ENCODE measurements around the gene CTCFL. TPM values are rescaled to one million over a fixed set of nuclear protein-coding genes. Genes with fewer than 3 reads are reported as not detected.

The CTCFL gene
- total and polyA plus RNA-seq, 2 of the 13 experiments (the other 11 are each of a cell fraction or from before 2014, with no cell fraction given) = 0.04 TPM; not detected in 1

DNA sequence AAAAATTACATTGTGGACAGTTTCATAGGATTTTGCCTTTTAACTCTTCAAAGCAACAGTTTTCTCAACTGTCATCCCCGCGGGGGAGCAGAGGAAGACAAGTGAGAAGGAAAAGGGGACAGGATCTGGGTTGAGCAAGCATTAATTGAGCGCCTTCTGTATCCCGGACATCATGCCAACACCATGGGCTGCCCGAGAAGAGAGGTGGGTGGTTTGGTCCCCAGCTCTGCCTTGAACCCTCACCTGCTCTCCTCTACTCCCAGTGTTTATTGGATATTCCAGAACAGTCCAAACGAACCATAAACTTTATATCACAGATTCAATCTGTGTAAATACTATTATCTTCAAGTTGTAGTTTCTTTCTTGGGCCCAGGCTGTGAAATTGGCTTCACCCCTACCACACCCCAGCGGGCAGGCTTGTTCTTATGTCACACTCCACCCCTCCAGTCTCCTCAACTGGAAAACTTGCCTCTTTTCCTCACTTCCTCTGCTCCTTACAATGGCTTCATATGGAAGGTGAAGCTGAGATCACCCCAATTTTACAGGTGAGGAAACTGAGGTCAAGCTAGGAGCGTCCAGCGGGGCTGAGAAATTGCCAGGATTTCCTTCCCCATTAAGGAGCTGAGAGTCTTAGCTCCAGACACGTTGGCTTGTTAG is 42.0 kb upstream of the CTCFL start:
- H3K36me3 ChIP-seq (replicated peaks in 1 of 2; ENCODE audit: control insufficient read depth in 1 of 2, insufficient read depth in 2 of 2, low read length in 2 of 2) = peaks cover 0 to 22% of the 10 kb centered on the region in 2 experiments; a peak in 2 of 5 replicates
- WGBS (ENCODE audit: low lambda C conversion rate) = 88% methylated on average over 10 of the region's 10 CpGs
- ChIA-PET POLR2A (interaction anchor here (1.3 to 12.9 kb wide), 6 partner anchors 7 to 39 kb away, joined by 3 to 96 read pairs (median 18); partner anchors contain the start of gene PCK1), CTCF (ENCODE audit: low intra/inter-chr PET ratio, low total read pairs) (no interaction called here)
- in situ Hi-C loops (cut with HindIII; ENCODE audit: extremely low pct_ligation_motif_present, low pct_unique_long_range_greater_than_20kb) = no loop called here
- DNase-seq (ENCODE audit: low spot score) = no peak
- no peak for FAIRE-seq
- H2AFZ ChIP-seq (ENCODE audit: low read length) = no peak overlapping the region
- peaks cover 0 to 4% of the 10 kb centered on the region in 2 experiments; a peak in 3 of 5 replicates for H3K27me3 ChIP-seq (ENCODE audit: control insufficient read depth in 1 of 2, insufficient read depth in 2 of 2, low read length in 2 of 2)
- intact Hi-C loops (cut with micrococcal nuclease; ENCODE audit: unreplicated experiment) = no loop called here
- peak overlapping the region; percentile 52 for H3K27ac ChIP-seq (ENCODE audit: extremely low read length, insufficient read depth, low read length)
- no peak overlapping the region for H3K4me3 ChIP-seq (replicated peaks in 1 of 3; ENCODE audit: insufficient read depth in 1 of 3, low read depth in 2 of 3, low read length in 3 of 3)
- peaks cover 85% of the 10 kb centered on the region for H3K4me1 ChIP-seq (ENCODE audit: insufficient read depth, low read length)
- peaks cover 5% of the 10 kb centered on the region for H3K79me2 ChIP-seq (ENCODE audit: insufficient read depth, low read length)
- no peaks in the 10 kb centered on the region; the same call in 1 of the 2 replicates for H4K20me1 ChIP-seq (ENCODE audit: insufficient read depth, low read length)
- ATAC-seq = no peak
- no peaks in the 10 kb centered on the region for H3K9me3 ChIP-seq (ENCODE audit: low read length)
- BruUV-seq (replicated peaks) = no TSS peak
- H3K4me2 ChIP-seq (ENCODE audit: low read depth, low read length) = no peak overlapping the region
- no peak overlapping the region for H3K9ac ChIP-seq (ENCODE audit: insufficient read depth, low read depth, low read length)
- TF ChIP-seq MZF1 (CRISPR knock-in tag; IDR thresholded peaks at IDR 0.05; ENCODE audit: borderline replicate concordance) (no peak), REXO4 (CRISPR knock-in tag; IDR thresholded peaks at IDR 0.05; ENCODE audit: borderline replicate concordance) (no peak), AGO1 (IDR thresholded peaks at IDR 0.05; ENCODE audit: low read depth, low read length, poor library complexity, severe bottlenecking) (no peak), ZNF724P (CRISPR knock-in tag; IDR thresholded peaks at IDR 0.05; ENCODE audit: borderline replicate concordance) (0 out of 2 replicates have a peak, but pooled peaks have one; percentile 32), KDM4B (CRISPR knock-in tag; IDR thresholded peaks at IDR 0.05) (no peak), SRF (IDR thresholded peaks at IDR 0.05; ENCODE audit: low read depth, low read length) (no peak)
- TF ChIP-seq, protein P1, sequence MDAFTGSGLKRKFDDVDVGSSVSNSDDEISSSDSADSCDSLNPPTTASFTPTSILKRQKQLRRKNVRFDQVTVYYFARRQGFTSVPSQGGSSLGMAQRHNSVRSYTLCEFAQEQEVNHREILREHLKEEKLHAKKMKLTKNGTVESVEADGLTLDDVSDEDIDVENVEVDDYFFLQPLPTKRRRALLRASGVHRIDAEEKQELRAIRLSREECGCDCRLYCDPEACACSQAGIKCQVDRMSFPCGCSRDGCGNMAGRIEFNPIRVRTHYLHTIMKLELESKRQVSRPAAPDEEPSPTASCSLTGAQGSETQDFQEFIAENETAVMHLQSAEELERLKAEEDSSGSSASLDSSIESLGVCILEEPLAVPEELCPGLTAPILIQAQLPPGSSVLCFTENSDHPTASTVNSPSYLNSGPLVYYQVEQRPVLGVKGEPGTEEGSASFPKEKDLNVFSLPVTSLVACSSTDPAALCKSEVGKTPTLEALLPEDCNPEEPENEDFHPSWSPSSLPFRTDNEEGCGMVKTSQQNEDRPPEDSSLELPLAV (CRISPR knock-in tag; conservative IDR thresholded peaks at IDR 0.05; ENCODE audit: low read depth) = no peak
- TF ChIP-seq, protein P2, sequence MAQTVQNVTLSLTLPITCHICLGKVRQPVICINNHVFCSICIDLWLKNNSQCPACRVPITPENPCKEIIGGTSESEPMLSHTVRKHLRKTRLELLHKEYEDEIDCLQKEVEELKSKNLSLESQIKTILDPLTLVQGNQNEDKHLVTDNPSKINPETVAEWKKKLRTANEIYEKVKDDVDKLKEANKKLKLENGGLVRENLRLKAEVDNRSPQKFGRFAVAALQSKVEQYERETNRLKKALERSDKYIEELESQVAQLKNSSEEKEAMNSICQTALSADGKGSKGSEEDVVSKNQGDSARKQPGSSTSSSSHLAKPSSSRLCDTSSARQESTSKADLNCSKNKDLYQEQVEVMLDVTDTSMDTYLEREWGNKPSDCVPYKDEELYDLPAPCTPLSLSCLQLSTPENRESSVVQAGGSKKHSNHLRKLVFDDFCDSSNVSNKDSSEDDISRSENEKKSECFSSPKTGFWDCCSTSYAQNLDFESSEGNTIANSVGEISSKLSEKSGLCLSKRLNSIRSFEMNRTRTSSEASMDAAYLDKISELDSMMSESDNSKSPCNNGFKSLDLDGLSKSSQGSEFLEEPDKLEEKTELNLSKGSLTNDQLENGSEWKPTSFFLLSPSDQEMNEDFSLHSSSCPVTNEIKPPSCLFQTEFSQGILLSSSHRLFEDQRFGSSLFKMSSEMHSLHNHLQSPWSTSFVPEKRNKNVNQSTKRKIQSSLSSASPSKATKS (CRISPR knock-in tag; IDR thresholded peaks at IDR 0.05) = no peak
- TF ChIP-seq, protein P3, sequence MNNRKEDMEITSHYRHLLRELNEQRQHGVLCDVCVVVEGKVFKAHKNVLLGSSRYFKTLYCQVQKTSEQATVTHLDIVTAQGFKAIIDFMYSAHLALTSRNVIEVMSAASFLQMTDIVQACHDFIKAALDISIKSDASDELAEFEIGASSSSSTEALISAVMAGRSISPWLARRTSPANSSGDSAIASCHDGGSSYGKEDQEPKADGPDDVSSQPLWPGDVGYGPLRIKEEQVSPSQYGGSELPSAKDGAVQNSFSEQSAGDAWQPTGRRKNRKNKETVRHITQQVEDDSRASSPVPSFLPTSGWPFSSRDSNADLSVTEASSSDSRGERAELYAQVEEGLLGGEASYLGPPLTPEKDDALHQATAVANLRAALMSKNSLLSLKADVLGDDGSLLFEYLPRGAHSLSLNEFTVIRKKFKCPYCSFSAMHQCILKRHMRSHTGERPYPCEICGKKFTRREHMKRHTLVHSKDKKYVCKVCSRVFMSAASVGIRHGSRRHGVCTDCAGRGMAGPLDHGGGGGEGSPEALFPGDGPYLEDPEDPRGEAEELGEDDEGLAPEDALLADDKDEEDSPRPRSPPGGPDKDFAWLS (CRISPR knock-in tag; IDR thresholded peaks at IDR 0.05; ENCODE audit: borderline replicate concordance) = no peak
- TF ChIP-seq, protein P4, sequence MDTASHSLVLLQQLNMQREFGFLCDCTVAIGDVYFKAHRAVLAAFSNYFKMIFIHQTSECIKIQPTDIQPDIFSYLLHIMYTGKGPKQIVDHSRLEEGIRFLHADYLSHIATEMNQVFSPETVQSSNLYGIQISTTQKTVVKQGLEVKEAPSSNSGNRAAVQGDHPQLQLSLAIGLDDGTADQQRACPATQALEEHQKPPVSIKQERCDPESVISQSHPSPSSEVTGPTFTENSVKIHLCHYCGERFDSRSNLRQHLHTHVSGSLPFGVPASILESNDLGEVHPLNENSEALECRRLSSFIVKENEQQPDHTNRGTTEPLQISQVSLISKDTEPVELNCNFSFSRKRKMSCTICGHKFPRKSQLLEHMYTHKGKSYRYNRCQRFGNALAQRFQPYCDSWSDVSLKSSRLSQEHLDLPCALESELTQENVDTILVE (CRISPR knock-in tag; IDR thresholded peaks at IDR 0.05) = no peak
- TF ChIP-seq, protein P5, sequence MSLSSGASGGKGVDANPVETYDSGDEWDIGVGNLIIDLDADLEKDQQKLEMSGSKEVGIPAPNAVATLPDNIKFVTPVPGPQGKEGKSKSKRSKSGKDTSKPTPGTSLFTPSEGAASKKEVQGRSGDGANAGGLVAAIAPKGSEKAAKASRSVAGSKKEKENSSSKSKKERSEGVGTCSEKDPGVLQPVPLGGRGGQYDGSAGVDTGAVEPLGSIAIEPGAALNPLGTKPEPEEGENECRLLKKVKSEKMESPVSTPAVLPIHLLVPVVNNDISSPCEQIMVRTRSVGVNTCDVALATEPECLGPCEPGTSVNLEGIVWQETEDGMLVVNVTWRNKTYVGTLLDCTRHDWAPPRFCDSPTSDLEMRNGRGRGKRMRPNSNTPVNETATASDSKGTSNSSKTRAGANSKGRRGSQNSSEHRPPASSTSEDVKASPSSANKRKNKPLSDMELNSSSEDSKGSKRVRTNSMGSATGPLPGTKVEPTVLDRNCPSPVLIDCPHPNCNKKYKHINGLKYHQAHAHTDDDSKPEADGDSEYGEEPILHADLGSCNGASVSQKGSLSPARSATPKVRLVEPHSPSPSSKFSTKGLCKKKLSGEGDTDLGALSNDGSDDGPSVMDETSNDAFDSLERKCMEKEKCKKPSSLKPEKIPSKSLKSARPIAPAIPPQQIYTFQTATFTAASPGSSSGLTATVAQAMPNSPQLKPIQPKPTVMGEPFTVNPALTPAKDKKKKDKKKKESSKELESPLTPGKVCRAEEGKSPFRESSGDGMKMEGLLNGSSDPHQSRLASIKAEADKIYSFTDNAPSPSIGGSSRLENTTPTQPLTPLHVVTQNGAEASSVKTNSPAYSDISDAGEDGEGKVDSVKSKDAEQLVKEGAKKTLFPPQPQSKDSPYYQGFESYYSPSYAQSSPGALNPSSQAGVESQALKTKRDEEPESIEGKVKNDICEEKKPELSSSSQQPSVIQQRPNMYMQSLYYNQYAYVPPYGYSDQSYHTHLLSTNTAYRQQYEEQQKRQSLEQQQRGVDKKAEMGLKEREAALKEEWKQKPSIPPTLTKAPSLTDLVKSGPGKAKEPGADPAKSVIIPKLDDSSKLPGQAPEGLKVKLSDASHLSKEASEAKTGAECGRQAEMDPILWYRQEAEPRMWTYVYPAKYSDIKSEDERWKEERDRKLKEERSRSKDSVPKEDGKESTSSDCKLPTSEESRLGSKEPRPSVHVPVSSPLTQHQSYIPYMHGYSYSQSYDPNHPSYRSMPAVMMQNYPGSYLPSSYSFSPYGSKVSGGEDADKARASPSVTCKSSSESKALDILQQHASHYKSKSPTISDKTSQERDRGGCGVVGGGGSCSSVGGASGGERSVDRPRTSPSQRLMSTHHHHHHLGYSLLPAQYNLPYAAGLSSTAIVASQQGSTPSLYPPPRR (CRISPR knock-in tag; IDR thresholded peaks at IDR 0.05; ENCODE audit: borderline replicate concordance) = no peak
